PFSK-1 (cell line): ENCODE data around the gene ARL2.
A peak's percentile ranks its signal among the peaks of the same experiment; 100 is the strongest.

ENCODE experiments used
- FOXP2 ChIP-seq: optimal IDR thresholded peaks from 2 replicates; pipeline ENCODE3; 2011; ENCODE audit warnings: borderline replicate concordance, control low read depth, inconsistent platforms; ENCODE audit not compliant: insufficient read depth; ENCODE audit errors: extremely low read length, extremely low read depth
- POLR2AphosphoS5 ChIP-seq: IDR thresholded peaks from 2 replicates; pipeline ENCODE4 v1.6.1; 2012; ENCODE audit warnings: low read depth, mild to moderate bottlenecking, control low read depth, low read length, moderate library complexity
- REST ChIP-seq, 2 experiments: IDR thresholded peaks; 2 replicates each; pipeline versions ENCODE4 v1.6.1 to v1.8.0; 2011 to 2012; ENCODE audit warnings: low read depth in 2 of 2, low read length in 2 of 2, control low read depth in 1 of 2, inconsistent platforms in 1 of 2, mild to moderate bottlenecking in 1 of 2, moderate library complexity in 1 of 2; ENCODE audit not compliant: insufficient read depth in 1 of 2
- SIN3A ChIP-seq: IDR thresholded peaks from 2 replicates; pipeline ENCODE4 v1.6.1; 2012; ENCODE audit warnings: mild to moderate bottlenecking, low read length, moderate library complexity, borderline replicate concordance; ENCODE audit not compliant: insufficient read depth
- TAF1 ChIP-seq: IDR thresholded peaks from 2 replicates; pipeline ENCODE4 v1.6.1; 2012; ENCODE audit warnings: low read length, control low read depth, borderline replicate concordance; ENCODE audit not compliant: insufficient read depth

The ARL2 gene

GRCh38 chr11:64998141-64998540 is 15.8 kb upstream of the ARL2 start:
- TF ChIP-seq POLR2AphosphoS5: no peak
- TF ChIP-seq FOXP2: no peak

GRCh38 chr11:64998690-64999431 is 15.1 kb upstream of the ARL2 start:
- TF ChIP-seq FOXP2 (no peak), POLR2AphosphoS5 (no peak)

GRCh38 chr11:64999478-64999877 is 14.5 kb upstream of the ARL2 start:
- TF ChIP-seq SIN3A (no peak), FOXP2 (no peak), REST (IDR thresholded peaks at IDR 0.05; ENCODE audit: insufficient read depth in 1 of 2, low read depth in 2 of 2, low read length in 2 of 2) (no peak), POLR2AphosphoS5 (no peak), TAF1 (no peak)

GRCh38 chr11:65002706-65003105 is 11.3 kb upstream of the ARL2 start:
- TF ChIP-seq SIN3A (no peak), REST (IDR thresholded peaks at IDR 0.05; ENCODE audit: insufficient read depth in 1 of 2, low read depth in 2 of 2, low read length in 2 of 2) (no peak), TAF1 (no peak), FOXP2 (no peak), POLR2AphosphoS5 (no peak)

GRCh38 chr11:65003282-65003681 is 10.7 kb upstream of the ARL2 start:
- TF ChIP-seq REST (IDR thresholded peaks at IDR 0.05; ENCODE audit: insufficient read depth in 1 of 2, low read depth in 2 of 2, low read length in 2 of 2) (peak; percentile 87 to 94), POLR2AphosphoS5 (no peak)

- TF ChIP-seq POLR2AphosphoS5 (no peak), SIN3A (no peak), FOXP2 (no peak), TAF1 (no peak), REST (IDR thresholded peaks at IDR 0.05; ENCODE audit: insufficient read depth in 1 of 2, low read depth in 2 of 2, low read length in 2 of 2) (no peak)
These were observed 5.9 kb upstream of the ARL2 start for GRCh38 chr11:65008016-65008415.
